Mesenchymal stem cell (in vitro differentiated cells and primary cell): ENCODE data around the gene INSIG1.

ENCODE experiments used
- DNase-seq: peaks from one replicate; pipeline ENCODE4 v3.0.0-alpha.2; 2013
- H2AFZ ChIP-seq: one replicate; pipeline ENCODE4 v1.6.1; 2013; ENCODE audit warnings: low read depth, mild to moderate bottlenecking, control low read depth, inconsistent platforms, low read length, moderate library complexity
- H2AK5ac ChIP-seq: 2 replicates; pipeline ENCODE4 v1.6.1; 2013; ENCODE audit warnings: low read length, moderate library complexity, mild to moderate bottlenecking, inconsistent platforms; ENCODE audit not compliant: severe bottlenecking
- H2BK120ac ChIP-seq: one replicate; pipeline ENCODE4 v1.6.1; 2013; ENCODE audit warnings: low read depth, mild to moderate bottlenecking, inconsistent platforms, low read length, moderate library complexity
- H2BK12ac ChIP-seq, 2 experiments: one replicate each; pipeline ENCODE4 v1.6.1; 2013; ENCODE audit warnings: inconsistent platforms in 2 of 2, low read length in 2 of 2, mild to moderate bottlenecking in 2 of 2, moderate library complexity in 2 of 2, control low read depth in 1 of 2
- H2BK15ac ChIP-seq: one replicate; pipeline ENCODE4 v1.6.1; 2013; ENCODE audit warnings: mild to moderate bottlenecking, low read depth, inconsistent platforms; ENCODE audit not compliant: poor library complexity, severe bottlenecking
- H2BK5ac ChIP-seq: 2 replicates; pipeline ENCODE4 v1.6.1; 2013; ENCODE audit warnings: low read depth, mild to moderate bottlenecking, low read length, control low read depth, inconsistent platforms; ENCODE audit not compliant: poor library complexity, severe bottlenecking
- H3K14ac ChIP-seq, 2 experiments: one replicate each; pipeline ENCODE4 v1.6.1; 2013; ENCODE audit warnings: inconsistent platforms in 2 of 2, low read length in 2 of 2, control low read depth in 1 of 2, mild to moderate bottlenecking in 1 of 2, moderate library complexity in 1 of 2
- H3K18ac ChIP-seq, 2 experiments: one replicate each; pipeline ENCODE4 v1.6.1; 2013; ENCODE audit warnings: inconsistent platforms in 2 of 2, low read length in 2 of 2, control low read depth in 1 of 2, low read depth in 1 of 2, mild to moderate bottlenecking in 1 of 2
- H3K23ac ChIP-seq, 2 experiments: one replicate each; pipeline ENCODE4 v1.6.1; 2013; ENCODE audit warnings: inconsistent platforms in 2 of 2, low read length in 2 of 2, mild to moderate bottlenecking in 2 of 2, moderate library complexity in 2 of 2, control low read depth in 1 of 2
- H3K27ac ChIP-seq: 2 replicates; pipeline ENCODE4 v1.5.1; 2013; ENCODE audit warnings: mild to moderate bottlenecking, moderate library complexity, low read length, control low read depth, inconsistent platforms; ENCODE audit not compliant: poor library complexity, severe bottlenecking
- H3K27me3 ChIP-seq, 2 experiments: 2 replicates each; pipeline versions ENCODE4 v1.6.1 to v1.7.0; 2013; ENCODE audit warnings: low read length in 2 of 2, mild to moderate bottlenecking in 2 of 2, moderate library complexity in 2 of 2, control low read depth in 1 of 2, inconsistent platforms in 1 of 2; ENCODE audit not compliant: control insufficient read depth in 1 of 2, insufficient read depth in 1 of 2
- H3K36me3 ChIP-seq, 2 experiments: 2 replicates each; pipeline versions ENCODE4 v1.6.1 to v1.7.0; 2013; ENCODE audit warnings: low read length in 2 of 2, control low read depth in 1 of 2, inconsistent platforms in 1 of 2, low read depth in 1 of 2, mild to moderate bottlenecking in 1 of 2; ENCODE audit not compliant: insufficient read depth in 2 of 2, control insufficient read depth in 1 of 2
- H3K4ac ChIP-seq, 2 experiments: one replicate each; pipeline ENCODE4 v1.6.1; 2013; ENCODE audit warnings: inconsistent platforms in 2 of 2, low read length in 2 of 2, mild to moderate bottlenecking in 2 of 2, moderate library complexity in 2 of 2, control low read depth in 1 of 2, low read depth in 1 of 2
- H3K4me1 ChIP-seq: 2 replicates; pipeline ENCODE4 v1.6.1; 2013; ENCODE audit warnings: low read depth, low read length, control low read depth; ENCODE audit not compliant: control insufficient read depth, insufficient read depth
- H3K4me2 ChIP-seq: 2 replicates; pipeline ENCODE4 v1.6.1; 2013; ENCODE audit warnings: low read length, mild to moderate bottlenecking, inconsistent platforms; ENCODE audit not compliant: poor library complexity, severe bottlenecking
- H3K4me3 ChIP-seq, 2 experiments: 2 replicates each; pipeline versions ENCODE4 v1.5.1 to v1.7.0; 2013; ENCODE audit warnings: low read length in 2 of 2, mild to moderate bottlenecking in 2 of 2, control low read depth in 1 of 2, low read depth in 1 of 2; ENCODE audit not compliant: insufficient read depth in 1 of 2
- H3K79me1 ChIP-seq: replicated peaks from 2 replicates; pipeline ENCODE4 v1.6.1; 2013; ENCODE audit warnings: mild to moderate bottlenecking, control low read depth, low read length, inconsistent platforms; ENCODE audit not compliant: poor library complexity, severe bottlenecking
- H3K9ac ChIP-seq: 2 replicates; pipeline ENCODE4 v1.7.0; 2013; ENCODE audit warnings: mild to moderate bottlenecking, low read length, moderate library complexity
- H3K9me3 ChIP-seq: 2 replicates; pipeline ENCODE4 v1.7.0; 2013; ENCODE audit warnings: mild to moderate bottlenecking, low read length; ENCODE audit not compliant: control insufficient read depth
- H4K8ac ChIP-seq: one replicate; pipeline ENCODE4 v1.6.1; 2013; ENCODE audit warnings: inconsistent platforms, mild to moderate bottlenecking, low read length, moderate library complexity
- H4K91ac ChIP-seq: one replicate; pipeline ENCODE4 v1.6.1; 2013; ENCODE audit warnings: mild to moderate bottlenecking, low read length, inconsistent platforms
- WGBS: methylation state at CpG from one replicate; pipeline ENCODE4 v1.1.7; 2013; ENCODE audit warnings: mixed read lengths; 5-methylcytosine and 5-hydroxymethylcytosine counted together

The INSIG1 gene

GRCh38 chr7:155333346-155334234, 35.9 kb downstream of the INSIG1 start:
- no peaks in the 10 kb centered on the region for H3K79me1 ChIP-seq

DNA sequence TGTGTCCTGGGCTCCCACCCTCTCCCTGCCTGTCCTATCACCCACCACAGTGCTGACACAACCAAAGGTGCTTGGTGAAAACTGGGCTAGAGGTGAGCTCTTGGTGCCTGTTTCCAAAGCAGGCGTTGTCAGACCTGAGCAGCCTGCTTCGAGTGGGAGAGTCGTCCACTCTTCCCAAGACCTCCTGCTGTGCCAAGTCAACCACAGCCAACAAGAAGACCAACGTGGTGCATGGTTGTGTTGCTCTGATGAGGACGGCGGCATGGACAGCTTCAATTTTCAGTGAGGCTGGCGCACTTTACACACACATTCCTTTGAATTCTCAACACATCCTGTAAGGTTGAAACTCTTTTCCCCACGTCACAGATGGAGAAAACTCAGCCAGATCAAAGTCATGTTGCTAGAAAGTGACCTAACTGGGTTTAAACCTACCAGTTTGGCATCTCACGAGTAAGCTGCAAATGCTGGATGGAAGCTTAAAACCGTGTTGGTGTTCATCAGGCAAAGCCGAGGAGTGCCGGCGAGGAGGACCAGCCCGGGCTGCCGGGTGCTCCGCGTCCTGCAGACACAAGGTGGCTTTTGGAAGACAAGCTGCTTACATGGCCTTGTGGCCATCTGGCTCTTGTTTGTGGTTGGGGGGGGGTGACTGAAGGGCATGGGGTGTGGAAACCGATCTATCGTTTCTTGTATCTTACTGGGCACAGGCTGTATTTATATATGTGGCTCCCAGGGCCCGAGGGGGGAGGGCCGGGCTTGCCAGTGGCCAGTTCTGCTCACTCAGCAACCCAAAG, 39.3 kb downstream of the INSIG1 start:
- no peak overlapping the region for H2BK12ac ChIP-seq
- no peak overlapping the region for H2BK120ac ChIP-seq
- no peak for DNase-seq
- H3K4ac ChIP-seq: no peak overlapping the region
- H3K9ac ChIP-seq: no peak overlapping the region
- H2AFZ ChIP-seq: no peak overlapping the region
- no peaks in the 10 kb centered on the region for H3K4me1 ChIP-seq
- 79% methylated on average over 21 of the region's 21 CpGs for WGBS
- H3K27ac ChIP-seq: no peak overlapping the region
- no peak overlapping the region for H2BK15ac ChIP-seq
- no peak overlapping the region for H3K4me3 ChIP-seq
- H3K23ac ChIP-seq: no peak overlapping the region
- no peak overlapping the region for H4K8ac ChIP-seq
- H2BK5ac ChIP-seq: no peak overlapping the region
- no peak overlapping the region for H4K91ac ChIP-seq
- H3K4me2 ChIP-seq: no peak overlapping the region
- H2AK5ac ChIP-seq: no peak overlapping the region
- no peak overlapping the region for H3K18ac ChIP-seq
- no peaks in the 10 kb centered on the region for H3K79me1 ChIP-seq
- peaks cover 20 to 79% of the 10 kb centered on the region in 2 experiments for H3K27me3 ChIP-seq
- H3K36me3 ChIP-seq: no peaks in the 10 kb centered on the region
- no peak overlapping the region for H3K14ac ChIP-seq
- peaks cover 10% of the 10 kb centered on the region for H3K9me3 ChIP-seq

More at GRCh38 chr7:155333346-155334234, 35.9 kb downstream of the INSIG1 start:
- Histone ChIP-seq H2AK5ac (no peak overlapping the region), H2BK120ac (no peak overlapping the region), H3K4ac (no peak overlapping the region), H3K4me2 (no peak overlapping the region), H3K4me1 (no peaks in the 10 kb centered on the region), H3K18ac (no peak overlapping the region), H3K9ac (no peak overlapping the region), H3K27ac (no peak overlapping the region), H2BK12ac (no peak overlapping the region), H3K23ac (no peak overlapping the region), H2AFZ (no peak overlapping the region), H3K9me3 (peaks cover 10% of the 10 kb centered on the region), H3K14ac (no peak overlapping the region), H2BK5ac (no peak overlapping the region), H4K91ac (no peak overlapping the region), H3K36me3 (no peaks in the 10 kb centered on the region), H4K8ac (no peak overlapping the region), H2BK15ac (no peak overlapping the region), H3K27me3 (peaks cover 17 to 74% of the 10 kb centered on the region in 2 experiments), H3K4me3 (no peak overlapping the region)
- no peak for DNase-seq
- WGBS: 81% methylated on average over 22 of the region's 23 CpGs

DNA sequence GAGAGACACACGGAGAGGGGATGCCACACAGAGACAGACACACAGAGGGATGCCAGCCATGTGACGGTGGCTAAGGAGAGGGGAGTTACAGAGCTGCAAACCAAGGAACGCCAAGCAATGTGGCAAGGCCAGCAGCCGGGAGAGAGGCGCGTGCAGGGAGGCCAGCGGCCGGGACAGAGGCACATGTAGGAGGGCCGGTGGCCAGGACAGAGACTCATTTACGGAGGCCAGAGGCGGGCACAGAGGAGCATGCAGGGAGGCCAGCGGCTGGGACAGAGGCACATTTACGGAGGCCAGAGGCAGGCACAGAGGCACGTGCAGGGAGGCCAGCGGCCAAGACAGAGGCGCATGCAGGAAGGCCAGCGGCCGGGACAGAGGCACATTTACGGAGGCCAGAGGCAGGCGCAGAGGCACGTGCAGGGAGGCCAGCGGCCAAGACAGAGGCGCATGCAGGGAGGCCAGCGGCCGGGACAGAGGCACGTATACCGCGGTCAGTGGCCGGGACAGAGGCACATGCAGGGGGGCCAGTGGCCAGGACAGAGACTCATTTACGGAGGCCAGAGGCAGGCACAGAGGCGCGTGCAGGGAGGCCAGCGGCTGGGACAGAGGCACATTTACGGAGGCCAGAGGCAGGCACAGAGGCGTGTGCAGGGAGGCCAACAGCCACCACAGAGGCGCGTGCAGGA, 40.4 kb downstream of the INSIG1 start:
- Histone ChIP-seq H2AK5ac (no peak overlapping the region), H3K27me3 (peaks cover 17 to 76% of the 10 kb centered on the region in 2 experiments), H3K27ac (no peak overlapping the region), H2BK5ac (no peak overlapping the region), H2BK120ac (no peak overlapping the region), H3K4ac (no peak overlapping the region), H4K8ac (no peak overlapping the region), H3K79me1 (no peaks in the 10 kb centered on the region), H3K23ac (no peak overlapping the region), H2BK12ac (no peak overlapping the region), H3K4me3 (no peak overlapping the region), H3K9me3 (peaks cover 10% of the 10 kb centered on the region), H3K4me2 (no peak overlapping the region), H2BK15ac (no peak overlapping the region), H4K91ac (no peak overlapping the region), H3K4me1 (no peaks in the 10 kb centered on the region), H3K36me3 (no peaks in the 10 kb centered on the region), H3K18ac (no peak overlapping the region), H3K9ac (no peak overlapping the region), H3K14ac (no peak overlapping the region), H2AFZ (no peak overlapping the region)
- no peak for DNase-seq
- 82% methylated on average over 37 of the region's 37 CpGs for WGBS
